IMR-90 (cell line): ENCODE measurements around the gene PPP1R14D. TPM values are rescaled to one million over a fixed set of nuclear protein-coding genes. Genes with fewer than 3 reads are reported as not detected.

ENCODE experiments used
- ATAC-seq: fragments of 200-7000 bp; cut with Tn5 transposase; 2 replicates; pipeline ENCODE4 v1.9.1; 2020; ENCODE audit warnings: low read depth, mild to moderate bottlenecking, moderate library complexity
- BruUV-seq: library from RNA; stranded (reverse); fragments of 400-500 nt; replicated peaks from 2 replicates; lab custom pipeline; 2021; lab: Mats Ljungman, UMichigan
- CTCF ChIA-PET: fragments of 300-600 bp; formaldehyde crosslinking; extraction: SDS; loops from one replicate; lab custom pipeline; 2021; ENCODE audit warnings: antibody characterized with exemption; lab: Yijun Ruan, JAX
- POLR2A ChIA-PET: fragments of 300-600 bp; sonication (Branson Sonifier 250); formaldehyde crosslinking; loops from one replicate; lab custom pipeline; 2022; ENCODE audit warnings: antibody characterized with exemption; ENCODE audit not compliant: unreplicated experiment; lab: Charles Lee
- DNase-seq: peaks from one replicate; pipeline ENCODE4 v3.0.0; 2013
- H2AFZ ChIP-seq: replicated peaks from 2 replicates; pipeline ENCODE3; 2013; ENCODE audit warnings: low read length, mild to moderate bottlenecking; ENCODE audit not compliant: poor library complexity
- H2AK5ac ChIP-seq: 2 replicates; pipeline ENCODE4 v1.6.1; 2013; ENCODE audit warnings: low read depth, low read length, inconsistent platforms
- H2AK9ac ChIP-seq: replicated peaks from 2 replicates; pipeline ENCODE3; 2013; ENCODE audit warnings: mild to moderate bottlenecking, low read depth, low read length, moderate library complexity; ENCODE audit not compliant: poor library complexity
- H2BK120ac ChIP-seq: 2 replicates; pipeline ENCODE4 v1.6.1; 2013; ENCODE audit warnings: low read depth, low read length, inconsistent platforms
- H2BK15ac ChIP-seq: 3 replicates; pipeline ENCODE4 v1.6.1; 2013; ENCODE audit warnings: low read depth, low read length, inconsistent platforms
- H2BK20ac ChIP-seq: 2 replicates; pipeline ENCODE4 v1.6.1; 2013; ENCODE audit warnings: low read depth, mild to moderate bottlenecking, inconsistent platforms, low read length, moderate library complexity
- H2BK5ac ChIP-seq: 2 replicates; pipeline ENCODE4 v1.6.1; 2013; ENCODE audit warnings: mild to moderate bottlenecking, low read depth, low read length, inconsistent platforms; ENCODE audit not compliant: poor library complexity, severe bottlenecking
- H3K14ac ChIP-seq: replicated peaks from 2 replicates; pipeline ENCODE4 v1.6.1; 2013; ENCODE audit warnings: low read depth, low read length, inconsistent platforms
- H3K18ac ChIP-seq: 2 replicates; pipeline ENCODE4 v1.6.1; 2013; ENCODE audit warnings: low read depth, low read length, control low read depth
- H3K23ac ChIP-seq: 2 replicates; pipeline ENCODE4 v1.6.1; 2013; ENCODE audit warnings: low read depth, low read length, inconsistent platforms
- H3K27ac ChIP-seq: 2 replicates; pipeline ENCODE4 v1.5.1; 2013; ENCODE audit warnings: mild to moderate bottlenecking, control low read depth, low read length; ENCODE audit not compliant: insufficient read depth
- H3K27me3 ChIP-seq: 2 replicates; pipeline ENCODE4 v1.6.1; 2013; ENCODE audit warnings: low read length; ENCODE audit not compliant: control insufficient read depth, insufficient read depth
- H3K36me3 ChIP-seq: 2 replicates; pipeline ENCODE4 v1.6.1; 2013; ENCODE audit warnings: low read length, mixed read lengths; ENCODE audit not compliant: control insufficient read depth, insufficient read depth
- H3K4ac ChIP-seq: 2 replicates; pipeline ENCODE4 v1.6.1; 2013; ENCODE audit warnings: low read depth, low read length, inconsistent platforms
- H3K4me1 ChIP-seq: 2 replicates; pipeline ENCODE4 v1.6.1; 2013; ENCODE audit warnings: low read length, mixed read lengths; ENCODE audit not compliant: control insufficient read depth, insufficient read depth
- H3K4me2 ChIP-seq: 2 replicates; pipeline ENCODE4 v1.6.1; 2013; ENCODE audit warnings: low read depth, mild to moderate bottlenecking, control low read depth, low read length, moderate library complexity
- H3K4me3 ChIP-seq: 2 replicates; pipeline ENCODE4 v1.5.1; 2013; ENCODE audit warnings: low read depth, mild to moderate bottlenecking, control low read depth, low read length, moderate library complexity; ENCODE audit not compliant: insufficient read depth
- H3K56ac ChIP-seq: 2 replicates; pipeline ENCODE4 v1.6.1; 2013; ENCODE audit warnings: low read length, inconsistent platforms; ENCODE audit not compliant: insufficient read depth; ENCODE audit errors: extremely low read depth
- H3K79me1 ChIP-seq, 2 experiments: 2 replicates each; pipeline ENCODE4 v1.6.1; 2013; ENCODE audit warnings: low read length in 2 of 2, inconsistent platforms in 1 of 2, low read depth in 1 of 2
- H3K9ac ChIP-seq: 2 replicates; pipeline ENCODE4 v1.6.1; 2013; ENCODE audit warnings: low read depth, low read length, control low read depth
- H3K9me1 ChIP-seq: 2 replicates; pipeline ENCODE4 v1.6.1; 2013; ENCODE audit warnings: low read length, inconsistent platforms; ENCODE audit not compliant: insufficient read depth
- H3K9me3 ChIP-seq: 2 replicates; pipeline ENCODE4 v1.6.1; 2013; ENCODE audit warnings: low read length; ENCODE audit not compliant: control insufficient read depth, insufficient read depth
- H4K20me1 ChIP-seq: 2 replicates; pipeline ENCODE4 v1.6.1; 2013; ENCODE audit warnings: low read length, inconsistent platforms; ENCODE audit not compliant: insufficient read depth
- H4K5ac ChIP-seq: 2 replicates; pipeline ENCODE4 v1.6.1; 2013; ENCODE audit warnings: mild to moderate bottlenecking, low read depth, low read length, control low read depth
- H4K8ac ChIP-seq, 2 experiments: 2 replicates each; pipeline ENCODE4 v1.6.1; 2013; ENCODE audit warnings: low read depth in 2 of 2, low read length in 2 of 2, control low read depth in 1 of 2, inconsistent platforms in 1 of 2
- H4K91ac ChIP-seq: 2 replicates; pipeline ENCODE4 v1.6.1; 2013; ENCODE audit warnings: low read depth, low read length, inconsistent platforms; ENCODE audit not compliant: insufficient read depth
- FOS ChIP-seq: fragments of 150-350 bp; IDR thresholded peaks from 2 replicates; pipeline ENCODE4 v1.6.1; 2016; ENCODE audit warnings: low read depth, low read length
- MAFK ChIP-seq: IDR thresholded peaks from 2 replicates; pipeline ENCODE4 v1.6.1; 2012; ENCODE audit warnings: low read depth, low read length, improper control_type of control experiment
- RFX5 ChIP-seq: IDR thresholded peaks from 2 replicates; pipeline ENCODE4 v1.8.0; 2012; ENCODE audit warnings: low read depth, mild to moderate bottlenecking, low read length, moderate library complexity
- WGBS, 2 experiments: methylation state at CpG; one replicate each; pipeline versions ENCODE4 v1.1.5 to v1.1.7; 2013; ENCODE audit warnings: missing lambda C conversion rate in 2 of 2; ENCODE audit not compliant: insufficient read length in 1 of 2; ENCODE audit errors: extremely low coverage in 2 of 2; 5-methylcytosine and 5-hydroxymethylcytosine counted together
- dilution Hi-C: fragments of 300-500 bp; cut with HindIII; formaldehyde crosslinking; loops from one replicate; pipeline ENCODE4 v1.14.3; 2018; ENCODE audit warnings: low sequenced_read_pairs; ENCODE audit not compliant: unreplicated experiment
- in situ Hi-C: fragments of 300-500 bp; cut with MboI; formaldehyde crosslinking; loops from 3 replicates; pipeline ENCODE4 v1.14.3; 2019; ENCODE audit warnings: low sequenced_read_pairs, inconsistent platforms, mixed read lengths
- intact Hi-C: fragments of 100-400 bp; cut with micrococcal nuclease; formaldehyde crosslinking; loops from 2 replicates; pipeline ENCODE4 v1.10.0; 2022
- polyA plus RNA-seq, 3 experiments: library from polyadenylated mRNA; depleted of rRNA; stranded (reverse); fragments of >200 nt; gene quantifications; 2 replicates each; pipeline ENCODE4 v1.2.3, GENCODE V29; 2012; ENCODE audit warnings: low replicate concordance in 1 of 3
- total RNA-seq: library from RNA; depleted of rRNA; stranded (reverse); fragments of >200 nt; gene quantifications from 2 replicates; pipeline ENCODE4 v1.2.3, GENCODE V29; 2012

The PPP1R14D gene
- total and polyA plus RNA-seq, 2 of the 4 experiments (the other 2 are of a cell fraction), result not detected

DNA sequence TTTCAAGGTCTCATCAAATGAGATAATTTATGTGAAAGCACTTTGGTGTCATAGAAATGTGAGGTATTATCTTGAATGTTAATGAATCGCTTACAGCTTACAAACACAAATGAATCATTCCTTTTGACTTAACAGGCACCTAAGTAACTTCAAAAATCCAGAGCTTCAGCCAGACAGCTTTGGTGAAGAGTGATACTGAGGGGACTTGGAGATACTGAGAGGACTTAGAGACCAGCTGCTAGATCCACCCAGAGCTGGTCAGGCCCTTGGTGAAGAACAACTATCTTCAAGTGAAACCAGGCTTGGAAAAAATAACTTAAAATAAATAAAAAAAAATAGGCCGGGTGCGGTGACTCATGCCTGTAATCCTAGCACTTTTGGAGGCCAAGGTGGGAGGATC lies 37.8 kb downstream of the PPP1R14D start:
- Histone ChIP-seq H4K91ac (no peak overlapping the region; the same call in 1 of the 2 replicates), H4K20me1 (peaks cover 37% of the 10 kb centered on the region; the same call in 1 of the 2 replicates), H3K56ac (no peak overlapping the region), H2AK5ac (no peak overlapping the region), H4K8ac (peak overlapping the region in 1 of 2 experiments; percentile 7; a peak in 1 of 4 replicates), H3K23ac (peak overlapping the region; percentile 32; the same call in 1 of the 2 replicates), H3K4me1 (peaks cover 14% of the 10 kb centered on the region), H2BK120ac (no peak overlapping the region), H3K4me2 (no peak overlapping the region), H2BK15ac (no peak overlapping the region), H4K5ac (no peak overlapping the region; the same call in 1 of the 2 replicates), H2AK9ac (peak overlapping the region; percentile 66), H3K4ac (no peak overlapping the region), H2BK5ac (peak overlapping the region; percentile 34), H3K4me3 (no peak overlapping the region), H3K14ac (0 out of 2 replicates have a peak overlapping the region, but pooled peaks have one; percentile 39), H3K9ac (no peak overlapping the region), H3K27me3 (no peaks in the 10 kb centered on the region), H2BK20ac (no peak overlapping the region), H3K9me1 (peaks cover 14% of the 10 kb centered on the region; the same call in 1 of the 2 replicates), H3K79me1 (peaks cover 44 to 75% of the 10 kb centered on the region in 2 experiments), H3K18ac (no peak overlapping the region), H3K27ac (no peak overlapping the region), H3K36me3 (peaks cover 2% of the 10 kb centered on the region; the same call in 1 of the 2 replicates), H3K9me3 (no peaks in the 10 kb centered on the region), H2AFZ (no peak overlapping the region)
- no CpG with 5 or more reads among the region's 3 CpGs for WGBS, 2 experiments
- CTCF ChIA-PET, result no interaction called here
- dilution Hi-C loops (no loop called here), in situ Hi-C loops (no loop called here), intact Hi-C loops (no loop called here)
- POLR2A ChIA-PET, result no interaction called here
- TF ChIP-seq FOS, result peak; percentile 18; the same call in 1 of the 2 replicates
- no peak for TF ChIP-seq MAFK
- TF ChIP-seq RFX5, result no peak
- DNase-seq (no peak), ATAC-seq (no peak; the same call in 1 of the 2 replicates)
- no TSS peak for BruUV-seq
